Activated gamma-delta T cell (primary cell): ENCODE measurements around the gene SCN4B.

Experiments
- DNase-seq: peaks from one replicate; lab custom pipeline; 2025; lab: John Stamatoyannopoulos, UW

SCN4B gene

GRCh38 chr11:118174006-118174567 lies 21.5 kb upstream of the SCN4B start:
- DNase-seq, result no peak

GRCh38 chr11:118172356-118172755 lies 19.7 kb upstream of the SCN4B start:
- no peak for DNase-seq

- no peak for DNase-seq
These were observed 18.8 kb upstream of the SCN4B start for GRCh38 chr11:118171269-118172062.

GRCh38 chr11:118170882-118171268 lies 18.3 kb upstream of the SCN4B start:
- DNase-seq, result no peak

- no peak for DNase-seq
These were observed 17.6 kb upstream of the SCN4B start for GRCh38 chr11:118170231-118170630.

- DNase-seq, result no peak
These were observed 16.9 kb upstream of the SCN4B start for GRCh38 chr11:118169300-118170140.

GRCh38 chr11:118168751-118169150 lies 16.1 kb upstream of the SCN4B start:
- DNase-seq, result no peak

GRCh38 chr11:118168316-118168715 lies 15.7 kb upstream of the SCN4B start:
- no peak for DNase-seq

GRCh38 chr11:118167906-118168305 lies 15.3 kb upstream of the SCN4B start:
- no peak for DNase-seq

GRCh38 chr11:118167253-118167652 lies 14.6 kb upstream of the SCN4B start:
- no peak for DNase-seq

- DNase-seq, result no peak
These were observed 14.0 kb upstream of the SCN4B start for GRCh38 chr11:118166641-118167040.

- no peak for DNase-seq
These were observed 12.3 kb upstream of the SCN4B start for GRCh38 chr11:118164885-118165284.

GRCh38 chr11:118163494-118163893 lies 10.9 kb upstream of the SCN4B start:
- no peak for DNase-seq

GRCh38 chr11:118162846-118163245 lies 10.2 kb upstream of the SCN4B start:
- no peak for DNase-seq

- no peak for DNase-seq
These were observed 9.2 kb upstream of the SCN4B start for GRCh38 chr11:118161786-118162185.

- no peak for DNase-seq
These were observed 4.7 kb upstream of the SCN4B start for GRCh38 chr11:118157186-118157895.

- DNase-seq, result no peak
These were observed 4.0 kb upstream of the SCN4B start for GRCh38 chr11:118156531-118157185.

GRCh38 chr11:118155776-118156530 lies 3.3 kb upstream of the SCN4B start:
- DNase-seq, result no peak

GRCh38 chr11:118154641-118155040 lies 2.0 kb upstream of the SCN4B start:
- DNase-seq, result no peak

- DNase-seq, result no peak
These were observed 1.4 kb upstream of the SCN4B start for GRCh38 chr11:118153976-118154375.

- DNase-seq, result no peak
These were observed 893 bp upstream of the SCN4B start for GRCh38 chr11:118153516-118153915.
